Measurements from ENCODE around the gene CHRM1.
"Not testable (repeated sequence)": the region's sequence is repeated elsewhere in the genome, so short reads cannot be mapped to it uniquely, and the experiment has no call there.

CHRM1 gene

DNA sequence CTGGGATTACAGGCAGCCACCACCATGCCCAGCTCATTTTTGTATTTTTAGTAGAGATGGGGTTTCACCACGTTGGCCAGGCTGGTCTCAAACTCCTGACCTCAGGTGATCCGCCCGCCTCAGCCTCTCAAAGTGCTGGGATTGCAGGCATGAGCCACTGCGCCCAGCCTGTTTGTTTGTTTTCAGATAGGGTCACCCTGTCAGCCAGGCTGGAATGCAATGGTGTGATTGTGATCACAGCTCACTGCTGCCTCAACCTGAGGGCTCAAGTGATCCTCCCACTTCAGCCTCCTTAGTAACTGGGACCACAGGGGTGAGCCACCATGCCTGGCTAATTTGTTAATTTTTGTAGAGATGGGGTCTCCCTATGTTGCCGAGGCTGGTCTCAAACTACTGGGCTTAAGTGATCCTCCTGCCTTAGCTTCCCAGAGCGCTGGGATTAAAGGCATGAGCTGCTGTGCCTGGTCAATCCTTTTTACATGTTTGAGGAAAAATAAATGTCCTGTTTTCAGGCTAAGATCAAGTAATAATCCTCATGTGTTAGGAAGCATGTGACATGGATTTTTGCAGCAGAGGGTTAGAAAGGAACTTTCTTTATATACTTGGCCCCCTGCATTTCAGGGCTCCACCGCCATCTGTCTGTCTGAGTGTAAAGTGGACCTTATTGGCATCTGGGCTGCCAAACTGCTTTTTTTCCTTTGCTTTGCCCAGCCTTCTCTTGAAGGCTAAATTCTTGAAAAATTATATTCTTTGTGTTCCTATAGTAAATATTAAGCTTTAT is 45.3 kb downstream of the CHRM1 start:
- no peak for DNase-seq (ENCODE audit: low read depth in 2 of 2)

DNA sequence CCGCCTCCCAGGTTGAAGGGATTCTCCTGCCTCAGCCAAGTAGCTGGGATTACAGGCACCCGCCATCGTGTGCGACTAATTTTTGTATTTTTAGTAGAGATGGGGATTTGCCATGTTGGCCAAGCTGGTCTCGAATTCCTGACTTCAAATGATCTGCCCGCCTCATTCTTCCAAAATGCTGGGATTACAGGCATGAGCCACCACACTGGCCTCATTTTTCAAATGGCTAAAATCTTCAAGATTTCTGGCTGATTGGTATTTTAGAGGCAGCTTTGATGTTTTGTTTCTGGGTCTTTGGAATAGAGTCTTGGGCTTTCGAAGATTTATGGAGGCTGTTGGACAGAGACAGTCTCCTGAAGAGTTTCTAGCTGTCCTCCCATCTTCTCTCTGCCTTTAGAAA is 46.3 kb downstream of the CHRM1 start:
- DNase-seq (ENCODE audit: low read depth in 2 of 2) = no peak

DNA sequence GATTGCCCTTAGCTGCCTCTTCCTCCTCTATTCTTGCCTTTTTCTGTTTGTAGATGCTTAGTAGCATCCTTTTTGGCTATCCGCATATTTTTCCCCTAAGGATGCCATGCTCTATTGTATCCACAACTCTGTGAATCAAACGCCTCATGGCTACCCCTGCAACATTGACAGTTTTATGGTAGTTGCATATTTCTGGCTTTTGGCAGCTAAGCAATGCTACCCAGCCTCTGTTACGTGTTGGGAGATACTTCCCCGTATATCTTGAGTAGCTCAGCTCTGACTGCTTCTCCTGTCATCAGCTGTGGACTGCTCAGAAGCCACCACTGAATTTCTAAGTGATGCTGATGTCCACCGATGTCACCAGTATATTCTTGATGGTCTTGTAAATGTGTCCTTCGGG is 55.5 kb downstream of the CHRM1 start:
- DNase-seq (ENCODE audit: low read depth in 2 of 2) = no peak

- no peak for DNase-seq (ENCODE audit: low read depth in 2 of 2)
These were observed 57.4 kb downstream of the CHRM1 start for GRCh38 chr11:62863687-62864335.

DNA sequence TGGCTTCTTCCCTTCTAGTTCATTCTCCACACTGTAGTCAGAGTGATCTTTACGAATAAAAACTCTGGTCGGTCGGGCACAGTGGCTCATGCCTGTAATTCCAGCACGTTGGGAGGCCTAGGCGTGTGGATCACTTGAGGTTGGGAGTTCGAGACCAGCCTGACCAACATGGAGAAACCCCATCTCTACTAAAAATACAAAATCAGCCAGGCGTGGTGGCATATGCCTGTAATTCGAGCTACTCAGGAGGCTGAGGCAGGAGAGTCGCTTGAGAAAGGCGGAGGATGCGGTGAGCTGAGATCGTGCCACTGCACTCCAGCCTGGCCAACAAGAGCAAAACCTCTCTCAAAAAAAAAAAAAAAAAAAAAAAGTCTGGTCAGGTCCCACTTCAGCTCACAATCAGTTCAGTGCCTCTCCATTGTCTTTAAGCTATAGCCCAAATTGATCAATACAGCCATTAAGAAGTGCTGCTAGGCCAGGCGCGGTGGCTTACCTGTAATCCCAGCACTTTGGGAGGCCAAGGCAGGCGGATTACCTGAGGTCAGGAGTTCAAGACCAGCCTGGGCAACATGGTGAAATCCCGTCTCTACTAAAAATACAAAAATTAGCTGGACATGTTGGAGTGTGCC is 59.5 kb downstream of the CHRM1 start:
- not testable (repeated sequence) for DNase-seq (ENCODE audit: low read depth in 2 of 2)

DNA sequence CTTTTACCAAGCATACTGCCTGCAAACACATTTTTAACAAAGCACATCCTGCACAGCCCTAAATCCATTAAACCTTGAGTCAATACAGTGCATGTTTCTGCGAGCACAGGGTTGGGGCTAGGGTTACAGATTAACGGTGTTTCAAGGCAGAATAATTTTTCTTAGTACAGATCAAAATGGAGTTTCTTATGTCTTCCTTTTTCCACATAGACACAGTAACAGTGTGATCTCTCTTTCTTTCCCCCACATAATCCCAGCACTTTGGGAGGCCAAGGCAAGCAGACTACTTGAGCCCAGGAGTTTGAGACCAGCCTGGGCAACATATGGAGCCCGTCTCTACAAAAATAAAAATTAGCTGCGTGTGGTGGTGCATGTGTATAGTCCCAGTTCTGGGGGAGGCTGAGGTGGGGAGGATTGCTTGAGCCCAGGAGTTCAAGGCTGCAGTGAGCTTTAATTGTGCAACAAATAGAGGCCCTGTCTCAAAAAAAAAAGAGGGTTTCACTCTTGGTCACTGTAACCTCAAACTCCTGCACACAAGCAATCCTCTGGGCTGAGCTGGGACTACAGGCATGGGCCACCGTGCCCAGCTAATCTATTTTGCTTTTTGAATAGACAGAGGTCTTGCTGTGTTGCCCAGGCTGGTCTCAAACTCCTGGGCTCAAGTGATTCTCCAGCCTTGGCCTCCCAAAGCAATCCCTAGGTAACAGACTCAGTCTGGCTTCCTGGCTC is 60.2 kb downstream of the CHRM1 start:
- DNase-seq (ENCODE audit: low read depth in 2 of 2) = no peak

GRCh38 chr11:62859281-62859703 is 61.9 kb downstream of the CHRM1 start:
- DNase-seq (ENCODE audit: low read depth in 2 of 2) = not testable (repeated sequence)
